SK-N-MC (cell line): ENCODE results near the gene MPHOSPH8.

Experiments used
- EZH2 ChIP-seq: fragments of 200-600 bp; sonication (generic); IDR thresholded peaks from one replicate; pipeline ENCODE4 v1.6.1; 2017; ENCODE audit warnings: antibody characterized with exemption
- FOXP2 ChIP-seq: optimal IDR thresholded peaks from 2 replicates; pipeline ENCODE3; 2011; ENCODE audit warnings: mild to moderate bottlenecking, moderate library complexity; ENCODE audit not compliant: insufficient read depth; ENCODE audit errors: extremely low read length, control extremely low read depth
- POLR2AphosphoS5 ChIP-seq: IDR thresholded peaks from 2 replicates; pipeline ENCODE4 v1.6.1; 2012; ENCODE audit warnings: mild to moderate bottlenecking, low read depth, low read length, borderline replicate concordance

DNA sequence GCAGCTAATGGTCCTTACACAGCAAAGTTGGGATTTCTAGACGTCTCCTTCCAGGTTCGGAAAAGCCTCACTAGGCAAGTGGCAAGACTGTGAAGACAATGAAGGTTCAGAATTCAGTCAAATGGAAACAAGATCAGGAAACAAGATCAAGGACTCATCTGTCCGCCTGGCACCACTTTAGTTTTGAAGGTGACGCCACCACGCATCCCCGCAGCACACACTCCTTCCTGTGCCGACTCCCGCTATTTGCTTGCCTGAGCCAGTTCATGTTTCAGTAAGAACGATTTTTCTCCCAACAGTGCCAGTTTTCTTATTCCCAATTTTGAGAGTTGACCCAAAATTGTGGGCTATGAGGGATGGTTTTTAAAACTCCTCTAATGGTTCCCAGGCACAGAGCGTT is 41.4 kb downstream of the MPHOSPH8 start:
- TF ChIP-seq POLR2AphosphoS5 (no peak), EZH2 (no peak), FOXP2 (no peak)
